Activated CD8-positive, alpha-beta T cell treated with anti-CD3 and anti-CD28 coated beads, Interleukin-2, amount 10 ng/mL, durations not matched to agents 7 days and 5 days (primary cell): Measurements from ENCODE around the gene ASTN2. TPM values are rescaled to one million over a fixed set of nuclear protein-coding genes. Genes with fewer than 3 reads are reported as not detected.

ENCODE experiments used
- ATAC-seq: fragments of 150-1000 bp; cut with Tn5 transposase; one replicate; pipeline ENCODE4 v1.10.0; 2021; ENCODE audit warnings: moderate library complexity
- CTCF ChIA-PET: fragments of 350-600 bp; sonication (Branson Sonifier 250); formaldehyde crosslinking; loops from one replicate; lab custom pipeline; 2021; ENCODE audit warnings: antibody characterized with exemption; lab: Charles Lee
- POLR2A ChIA-PET: fragments of 350-600 bp; sonication (Branson Sonifier 250); formaldehyde crosslinking; loops from one replicate; lab custom pipeline; 2021; ENCODE audit warnings: antibody characterized with exemption; lab: Charles Lee
- DNase-seq: peaks from one replicate; pipeline ENCODE4 v3.0.0-alpha.2; 2020
- H3K27ac Mint-ChIP-seq: one replicate; pipeline ENCODE4 v1.8.0; 2021; ENCODE audit warnings: mild to moderate bottlenecking, mixed read lengths
- H3K27me3 Mint-ChIP-seq: one replicate; pipeline ENCODE4 v1.8.0; 2021; ENCODE audit warnings: low read depth, mixed read lengths
- H3K36me3 Mint-ChIP-seq: one replicate; pipeline ENCODE4 v1.8.0; 2021; ENCODE audit warnings: low read depth, mixed read lengths
- H3K4me1 Mint-ChIP-seq: one replicate; pipeline ENCODE4 v1.8.0; 2021; ENCODE audit warnings: low read depth, mixed read lengths
- H3K4me3 Mint-ChIP-seq: one replicate; pipeline ENCODE4 v1.8.0; 2021; ENCODE audit warnings: mild to moderate bottlenecking, mixed read lengths
- H3K9me3 Mint-ChIP-seq: one replicate; pipeline ENCODE4 v1.8.0; 2022; ENCODE audit warnings: mixed read lengths; ENCODE audit not compliant: insufficient read depth
- total RNA-seq, 2 experiments: library from RNA; stranded (reverse); gene quantifications; one replicate each; pipeline ENCODE4 v1.2.3, GENCODE V29; 2021

ASTN2 gene
- total RNA-seq, 2 experiments from 2014 or later: 4.7 to 4.9 TPM

GRCh38 chr9:116425244-116425643, 989.6 kb downstream of the ASTN2 start:
- H3K27me3 Mint-ChIP-seq: no peaks in the 10 kb centered on the region
- ChIA-PET POLR2A (no interaction called here), CTCF (no interaction called here)
- DNase-seq: no peak
- H3K4me3 Mint-ChIP-seq: no peak overlapping the region
- ATAC-seq: no peak
- H3K36me3 Mint-ChIP-seq: no peaks in the 10 kb centered on the region
- no peaks in the 10 kb centered on the region for H3K9me3 Mint-ChIP-seq
- H3K27ac Mint-ChIP-seq: no peak overlapping the region
- H3K4me1 Mint-ChIP-seq: no peaks in the 10 kb centered on the region

- no peak for DNase-seq
- no peak for ATAC-seq
- H3K4me3 Mint-ChIP-seq: no peak overlapping the region
- CTCF ChIA-PET: no interaction called here
- H3K9me3 Mint-ChIP-seq: no peaks in the 10 kb centered on the region
- H3K27me3 Mint-ChIP-seq: no peaks in the 10 kb centered on the region
- no peak overlapping the region for H3K27ac Mint-ChIP-seq
- no peaks in the 10 kb centered on the region for H3K36me3 Mint-ChIP-seq
- H3K4me1 Mint-ChIP-seq: no peaks in the 10 kb centered on the region
- POLR2A ChIA-PET: interaction anchor here (0.6 kb wide), 1 partner anchor 19 kb away, joined by 3 read pairs; no protein-coding TSS in a partner anchor
These were observed 991.7 kb downstream of the ASTN2 start for GRCh38 chr9:116423149-116423548.

GRCh38 chr9:116422119-116422979, 992.5 kb downstream of the ASTN2 start:
- POLR2A ChIA-PET: interaction anchor here (0.6 kb wide), 1 partner anchor 20 kb away, joined by 3 read pairs; no protein-coding TSS in a partner anchor
- no peaks in the 10 kb centered on the region for H3K27me3 Mint-ChIP-seq
- no peak for ATAC-seq
- no peaks in the 10 kb centered on the region for H3K9me3 Mint-ChIP-seq
- no peaks in the 10 kb centered on the region for H3K4me1 Mint-ChIP-seq
- H3K36me3 Mint-ChIP-seq: no peaks in the 10 kb centered on the region
- DNase-seq: no peak
- H3K27ac Mint-ChIP-seq: no peak overlapping the region
- CTCF ChIA-PET: no interaction called here
- H3K4me3 Mint-ChIP-seq: no peak overlapping the region

GRCh38 chr9:116420993-116421538, 993.8 kb downstream of the ASTN2 start:
- H3K27ac Mint-ChIP-seq: no peak overlapping the region
- ATAC-seq (no peak), DNase-seq (no peak)
- no peaks in the 10 kb centered on the region for H3K4me1 Mint-ChIP-seq
- H3K27me3 Mint-ChIP-seq: no peaks in the 10 kb centered on the region
- no peak overlapping the region for H3K4me3 Mint-ChIP-seq
- no peaks in the 10 kb centered on the region for H3K9me3 Mint-ChIP-seq
- ChIA-PET CTCF (no interaction called here), POLR2A (no interaction called here)
- no peaks in the 10 kb centered on the region for H3K36me3 Mint-ChIP-seq

- ChIA-PET CTCF (no interaction called here), POLR2A (no interaction called here)
- DNase-seq: no peak
- Mint-ChIP-seq H3K4me3 (no peak overlapping the region), H3K27me3 (no peaks in the 10 kb centered on the region), H3K36me3 (no peaks in the 10 kb centered on the region), H3K9me3 (no peaks in the 10 kb centered on the region), H3K27ac (no peak overlapping the region), H3K4me1 (no peaks in the 10 kb centered on the region)
- ATAC-seq: no peak
These were observed 995.7 kb downstream of the ASTN2 start for GRCh38 chr9:116419181-116419580.

GRCh38 chr9:116417464-116417863, 997.4 kb downstream of the ASTN2 start:
- DNase-seq (no peak), ATAC-seq (no peak)
- POLR2A ChIA-PET: no interaction called here
- Mint-ChIP-seq H3K4me1 (no peaks in the 10 kb centered on the region), H3K9me3 (no peaks in the 10 kb centered on the region), H3K27ac (no peak overlapping the region), H3K36me3 (no peaks in the 10 kb centered on the region), H3K27me3 (no peaks in the 10 kb centered on the region), H3K4me3 (no peak overlapping the region)
- CTCF ChIA-PET: no interaction called here

GRCh38 chr9:116416421-116416820, 998.4 kb downstream of the ASTN2 start:
- H3K27me3 Mint-ChIP-seq: no peaks in the 10 kb centered on the region
- no peak overlapping the region for H3K27ac Mint-ChIP-seq
- H3K36me3 Mint-ChIP-seq: no peaks in the 10 kb centered on the region
- H3K4me3 Mint-ChIP-seq: no peak overlapping the region
- CTCF ChIA-PET: no interaction called here
- no peaks in the 10 kb centered on the region for H3K4me1 Mint-ChIP-seq
- POLR2A ChIA-PET: no interaction called here
- ATAC-seq (no peak), DNase-seq (no peak)
- H3K9me3 Mint-ChIP-seq: no peaks in the 10 kb centered on the region

- Mint-ChIP-seq H3K27me3 (no peaks in the 10 kb centered on the region), H3K4me3 (no peak overlapping the region), H3K27ac (no peak overlapping the region), H3K4me1 (no peaks in the 10 kb centered on the region), H3K9me3 (no peaks in the 10 kb centered on the region), H3K36me3 (no peaks in the 10 kb centered on the region)
- CTCF ChIA-PET: no interaction called here
- no peak for ATAC-seq
- POLR2A ChIA-PET: no interaction called here
- no peak for DNase-seq
These were observed 1000.5 kb downstream of the ASTN2 start for GRCh38 chr9:116414374-116414773.

- ATAC-seq: no peak
These were observed 1003.4 kb downstream of the ASTN2 start for GRCh38 chr9:116411506-116411905.

GRCh38 chr9:116409638-116410037, 1005.2 kb downstream of the ASTN2 start:
- H3K4me3 Mint-ChIP-seq: no peak overlapping the region

More at GRCh38 chr9:116411506-116411905, 1003.4 kb downstream of the ASTN2 start:
- no peaks in the 10 kb centered on the region for H3K36me3 Mint-ChIP-seq
- no peaks in the 10 kb centered on the region for H3K4me1 Mint-ChIP-seq
- no peak overlapping the region for H3K27ac Mint-ChIP-seq
- no peak for DNase-seq
- POLR2A ChIA-PET: no interaction called here
- H3K9me3 Mint-ChIP-seq: no peaks in the 10 kb centered on the region
- no peak overlapping the region for H3K4me3 Mint-ChIP-seq
- CTCF ChIA-PET: no interaction called here
- H3K27me3 Mint-ChIP-seq: no peaks in the 10 kb centered on the region

GRCh38 chr9:116409129-116409528, 1005.7 kb downstream of the ASTN2 start:
- no peak for ATAC-seq
- H3K4me1 Mint-ChIP-seq: no peaks in the 10 kb centered on the region
- ChIA-PET CTCF (no interaction called here), POLR2A (no interaction called here)
- DNase-seq: no peak
- H3K9me3 Mint-ChIP-seq: no peaks in the 10 kb centered on the region
- H3K4me3 Mint-ChIP-seq: no peak overlapping the region
- H3K27ac Mint-ChIP-seq: no peak overlapping the region
- H3K27me3 Mint-ChIP-seq: no peaks in the 10 kb centered on the region
- no peaks in the 10 kb centered on the region for H3K36me3 Mint-ChIP-seq

More at GRCh38 chr9:116409638-116410037, 1005.2 kb downstream of the ASTN2 start:
- Mint-ChIP-seq H3K9me3 (no peaks in the 10 kb centered on the region), H3K36me3 (no peaks in the 10 kb centered on the region), H3K4me1 (no peaks in the 10 kb centered on the region), H3K27ac (no peak overlapping the region), H3K27me3 (no peaks in the 10 kb centered on the region)
- ATAC-seq (no peak), DNase-seq (no peak)
- ChIA-PET POLR2A (interaction anchor here (0.6 kb wide), 1 partner anchor 791 kb away, joined by 3 read pairs; no protein-coding TSS in a partner anchor), CTCF (no interaction called here)

GRCh38 chr9:116406469-116406868, 1008.4 kb downstream of the ASTN2 start:
- ChIA-PET CTCF (no interaction called here), POLR2A (no interaction called here)
- Mint-ChIP-seq H3K36me3 (no peaks in the 10 kb centered on the region), H3K27ac (no peak overlapping the region), H3K4me1 (no peaks in the 10 kb centered on the region), H3K4me3 (no peak overlapping the region), H3K9me3 (no peaks in the 10 kb centered on the region), H3K27me3 (no peaks in the 10 kb centered on the region)
- DNase-seq: no peak
- no peak for ATAC-seq
